Stimulated activated CD4-positive, alpha-beta T cell treated with anti-CD3 and anti-CD28 coated beads, Interleukin-15, amount 100 ng/mL, for 48 hours (primary cell): Measurements from ENCODE around the gene MACROD2.

ENCODE experiments used
- DNase-seq, 2 donors: peaks; one replicate each; pipeline ENCODE4 v3.0.0-alpha.2; 2020; ENCODE audit warnings: low read depth in 2 of 2

Gene MACROD2

GRCh38 chr20:15440049-15440820 lies 1444.9 kb downstream of the MACROD2 start:
- DNase-seq: no peak

GRCh38 chr20:15445056-15445840 lies 1449.9 kb downstream of the MACROD2 start:
- DNase-seq: no peak

- DNase-seq: no peak
Observed at GRCh38 chr20:15446373-15446772, 1451.1 kb downstream of the MACROD2 start.

- no peak for DNase-seq
Observed at GRCh38 chr20:15447549-15447948, 1452.2 kb downstream of the MACROD2 start.

- DNase-seq: no peak
Observed at GRCh38 chr20:15449061-15449460, 1453.7 kb downstream of the MACROD2 start.

- DNase-seq: no peak
Observed at GRCh38 chr20:15451241-15451640, 1455.9 kb downstream of the MACROD2 start.

- no peak for DNase-seq
Observed at GRCh38 chr20:15455279-15455678, 1460.0 kb downstream of the MACROD2 start.

GRCh38 chr20:15461938-15462337 lies 1466.6 kb downstream of the MACROD2 start:
- no peak for DNase-seq

- DNase-seq: no peak
Observed at GRCh38 chr20:15475483-15475882, 1480.2 kb downstream of the MACROD2 start.

- DNase-seq: no peak
Observed at GRCh38 chr20:15476186-15476585, 1480.9 kb downstream of the MACROD2 start.

- DNase-seq: no peak
Observed at GRCh38 chr20:15476781-15477180, 1481.5 kb downstream of the MACROD2 start.

- DNase-seq: no peak
Observed at GRCh38 chr20:15482525-15482924, 1487.2 kb downstream of the MACROD2 start.

- DNase-seq: no peak
Observed at GRCh38 chr20:15485519-15485918, 1490.2 kb downstream of the MACROD2 start.

GRCh38 chr20:15487030-15487429 lies 1491.7 kb downstream of the MACROD2 start:
- DNase-seq: no peak

GRCh38 chr20:15487682-15488081 lies 1492.4 kb downstream of the MACROD2 start:
- no peak for DNase-seq

GRCh38 chr20:15491575-15491974 lies 1496.3 kb downstream of the MACROD2 start:
- DNase-seq: no peak

- DNase-seq: no peak
Observed at GRCh38 chr20:15494851-15495250, 1499.5 kb downstream of the MACROD2 start.

GRCh38 chr20:15496501-15497039 lies 1501.3 kb downstream of the MACROD2 start:
- no peak for DNase-seq

GRCh38 chr20:15498926-15499325 lies 1503.6 kb downstream of the MACROD2 start:
- DNase-seq: no peak

- DNase-seq: no peak
Observed at GRCh38 chr20:15506311-15506710, 1511.0 kb downstream of the MACROD2 start.

GRCh38 chr20:15507151-15507550 lies 1511.8 kb downstream of the MACROD2 start:
- DNase-seq: no peak

- DNase-seq: no peak
Observed at GRCh38 chr20:15511551-15511950, 1516.2 kb downstream of the MACROD2 start.

- no peak for DNase-seq
Observed at GRCh38 chr20:15512916-15513315, 1517.6 kb downstream of the MACROD2 start.
